ENCODE results near the gene COMMD6.
"Not testable (repeated sequence)": the region's sequence is repeated elsewhere in the genome, so short reads cannot be mapped to it uniquely, and the experiment has no call there.

Gene COMMD6

DNA sequence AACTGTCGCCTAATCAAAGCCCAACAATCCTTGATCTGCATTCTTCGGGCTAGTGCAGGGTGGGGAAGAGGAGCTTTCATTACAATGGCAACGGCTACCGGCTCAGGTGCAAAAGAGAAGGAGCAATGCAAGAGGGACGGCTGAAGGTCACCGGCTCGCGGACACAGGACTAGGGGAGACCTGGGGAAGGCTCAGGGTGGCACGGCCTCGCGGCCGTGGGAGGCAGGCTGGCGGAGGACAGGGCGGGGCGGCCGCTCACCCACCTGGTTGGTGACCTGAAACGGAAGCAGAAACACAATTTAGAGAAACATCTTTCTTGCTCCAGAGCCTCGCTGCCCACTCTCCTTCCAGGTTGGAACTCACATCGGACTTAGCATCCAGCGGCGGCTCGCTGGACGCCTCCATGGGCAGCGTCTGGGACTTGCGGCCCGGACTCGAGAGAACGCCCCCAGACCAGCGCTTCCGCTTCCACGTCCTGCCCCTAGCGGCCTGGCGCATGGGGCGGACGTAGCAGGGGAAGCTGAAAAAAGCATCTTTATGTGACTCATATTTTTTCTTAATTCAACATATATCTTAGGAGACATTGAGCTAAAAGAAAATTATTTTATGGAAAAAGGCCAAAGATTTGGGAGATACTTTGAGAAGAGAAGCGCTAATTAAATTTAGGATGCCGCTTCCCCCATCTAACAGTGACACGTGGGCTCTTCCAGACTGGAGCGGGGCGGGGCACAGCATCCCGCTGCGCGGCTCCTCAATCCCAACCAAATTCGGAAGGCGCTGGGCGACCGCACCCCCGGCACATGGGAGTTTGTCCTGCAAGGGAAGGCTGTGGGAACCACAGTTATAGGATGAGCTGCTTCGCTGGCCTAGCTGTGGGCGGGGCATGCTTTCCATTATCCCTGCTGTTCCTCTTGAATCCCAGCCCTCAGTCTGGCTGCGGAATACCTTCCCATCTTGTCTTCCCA is at the start of gene COMMD6:
Gene COMMD6 (minus strand): TSS at position 441 of the 965 bp plus-strand sequence. CDS start 36 bp downstream, at position 405.
- DNase-seq = peak; percentile 74

DNA sequence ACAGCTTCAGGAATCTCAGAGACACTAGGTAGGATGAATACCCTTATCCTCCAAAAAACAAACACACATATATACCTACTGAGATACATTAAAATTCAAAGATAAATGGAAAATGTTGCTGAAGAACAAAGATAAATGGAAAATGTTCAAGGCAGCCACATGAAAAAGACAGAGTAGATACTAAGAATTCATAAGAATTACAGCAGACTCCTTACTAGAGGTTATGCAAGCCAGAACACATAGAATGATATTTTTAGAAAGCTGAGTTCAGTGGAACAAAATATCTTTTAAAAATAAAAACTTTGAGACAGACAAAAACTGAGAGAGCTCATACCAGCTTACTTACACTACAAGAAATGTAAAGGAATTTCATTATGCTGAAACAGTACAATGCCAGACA is 47.5 kb upstream of the COMMD6 start:
- no peak for DNase-seq

DNA sequence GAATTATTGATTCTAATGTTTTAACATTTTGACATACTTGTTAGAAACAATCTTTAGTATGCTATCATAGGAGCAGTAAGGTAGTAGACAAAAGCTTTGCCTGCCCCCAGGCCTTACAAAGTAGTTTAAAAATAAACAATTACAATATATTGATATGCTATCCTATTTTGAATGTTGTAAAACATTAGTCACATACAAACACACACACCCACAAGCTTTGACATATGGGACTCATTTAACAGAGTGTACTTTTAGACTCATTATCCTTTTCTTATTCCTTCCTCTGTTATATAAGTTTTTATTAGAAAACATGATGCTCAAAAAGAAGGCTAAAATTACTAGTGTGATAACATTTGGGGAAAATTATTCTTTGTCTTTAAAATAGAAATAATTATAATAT is 45.5 kb upstream of the COMMD6 start:
- DNase-seq = no peak

DNA sequence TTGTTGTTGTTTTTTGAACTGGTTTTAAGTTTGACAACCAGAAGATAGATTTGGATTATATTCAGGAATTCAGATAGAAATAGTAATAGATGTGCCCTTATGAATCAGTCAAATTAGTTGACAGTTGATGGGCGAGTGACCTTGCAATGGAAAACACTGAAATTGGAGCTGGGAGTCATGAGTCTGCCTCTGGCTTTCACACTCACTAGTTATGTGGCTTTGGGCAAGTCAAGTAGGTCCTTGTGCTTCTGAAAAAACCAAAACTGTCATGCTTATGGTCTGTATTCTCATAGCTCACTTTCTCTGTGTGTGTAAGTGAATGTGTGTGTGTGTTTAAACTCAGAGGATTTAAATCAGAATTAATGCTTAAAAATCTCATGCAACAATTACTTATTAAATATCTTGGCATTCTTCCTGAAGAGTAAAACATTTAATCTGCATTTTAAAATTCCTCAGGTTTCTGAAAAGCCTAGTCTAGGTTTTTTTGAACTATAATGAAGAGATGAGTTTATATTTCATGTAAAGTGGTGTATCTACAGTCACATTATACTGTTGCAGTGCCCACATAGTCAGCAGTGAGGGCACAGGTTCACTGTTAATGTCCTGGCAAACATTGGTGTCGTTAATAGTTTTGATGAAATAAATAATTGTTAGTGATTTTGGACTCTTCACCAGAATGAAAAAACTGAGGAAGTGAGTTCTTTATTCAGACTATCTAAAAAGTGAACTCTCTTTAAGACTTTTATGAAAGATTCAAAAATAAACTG is 44.4 kb upstream of the COMMD6 start:
- DNase-seq = no peak

DNA sequence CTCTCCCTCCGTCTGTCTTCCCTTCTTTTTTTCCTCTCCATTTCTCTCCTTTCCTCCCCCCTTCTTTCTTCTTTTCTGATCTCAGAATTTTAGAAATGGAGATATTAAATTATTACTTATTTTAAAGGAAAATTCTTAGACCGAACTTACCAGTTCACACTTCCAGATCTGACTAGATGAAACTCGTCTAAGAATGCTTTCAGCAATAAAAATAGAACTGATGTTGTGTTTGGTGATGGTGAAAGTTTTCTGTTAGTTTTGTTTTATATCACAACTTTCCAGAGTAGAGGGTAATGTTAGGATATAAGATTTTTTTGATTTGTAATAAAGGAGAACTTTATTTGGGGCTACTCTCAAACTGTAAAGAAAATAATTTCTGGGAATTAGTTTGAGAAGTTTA is 41.9 kb upstream of the COMMD6 start:
- no peak for DNase-seq

DNA sequence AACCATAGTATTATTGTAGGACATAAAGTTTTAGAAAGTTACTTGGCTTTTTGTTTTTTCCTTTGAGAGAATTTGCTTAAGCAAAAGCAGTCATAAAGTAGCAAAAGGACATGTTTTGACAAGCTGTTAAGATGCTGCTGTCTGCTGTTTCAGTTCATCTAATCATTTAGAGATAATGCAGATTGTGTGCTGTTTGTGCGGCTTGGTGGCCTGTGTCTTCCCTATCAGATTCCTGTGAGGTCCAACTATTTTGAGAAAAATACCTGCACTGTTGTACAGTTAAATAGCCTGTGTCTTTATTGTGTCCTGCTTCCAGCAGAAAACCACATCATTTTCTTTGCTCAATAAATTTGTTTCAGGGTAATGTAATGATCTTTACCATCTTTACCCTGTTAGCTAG is 31.9 kb upstream of the COMMD6 start:
- DNase-seq = no peak

DNA sequence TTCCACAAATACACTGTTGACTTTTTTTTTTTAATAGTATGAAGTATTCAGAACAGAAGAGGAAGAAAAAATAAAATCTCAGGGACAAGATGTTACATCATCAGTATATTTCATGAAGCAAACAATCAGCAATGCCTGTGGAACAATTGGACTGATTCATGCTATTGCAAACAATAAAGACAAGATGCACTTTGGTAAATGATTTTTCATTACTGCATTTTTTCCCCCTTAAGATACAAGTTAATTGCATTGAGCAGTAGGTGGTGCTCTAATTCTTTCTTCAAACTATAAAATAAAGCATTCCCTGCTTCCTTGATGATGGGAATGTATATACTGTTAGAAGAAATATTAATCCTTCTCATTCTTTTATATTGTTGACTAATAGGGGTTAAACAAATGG is 29.0 kb upstream of the COMMD6 start:
- no peak for DNase-seq

DNA sequence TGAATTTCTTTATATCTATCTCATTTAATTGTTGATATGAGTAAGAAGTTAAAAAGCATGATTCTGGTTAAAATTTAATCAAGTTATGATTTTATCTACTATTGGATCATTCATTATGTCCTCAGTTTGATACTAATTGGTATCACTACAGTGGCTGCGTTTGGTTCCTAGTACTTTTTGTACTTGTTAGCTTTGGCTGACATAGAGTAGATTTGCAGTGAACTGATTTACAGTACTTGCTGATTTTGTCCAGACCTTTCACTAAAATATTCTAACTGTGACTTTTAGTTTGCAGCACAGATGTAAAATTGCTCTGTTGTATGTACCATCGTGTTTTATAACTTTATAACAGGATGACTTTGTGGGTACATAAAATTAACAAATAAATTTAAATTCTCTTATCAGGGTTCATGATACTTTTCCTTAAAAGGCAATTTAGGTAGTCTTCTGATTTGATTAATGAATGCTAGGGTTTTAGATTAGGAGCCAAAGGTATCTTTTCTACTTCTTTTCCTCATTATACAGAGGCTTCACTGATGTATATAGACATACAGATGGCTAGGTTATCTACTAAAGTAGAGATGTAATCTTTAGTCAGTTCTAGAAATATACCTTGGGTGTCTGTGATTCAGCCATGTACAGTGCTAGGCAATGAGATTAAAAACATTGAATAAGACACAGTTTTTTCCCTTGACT is 20.7 kb upstream of the COMMD6 start:
- DNase-seq = no peak

DNA sequence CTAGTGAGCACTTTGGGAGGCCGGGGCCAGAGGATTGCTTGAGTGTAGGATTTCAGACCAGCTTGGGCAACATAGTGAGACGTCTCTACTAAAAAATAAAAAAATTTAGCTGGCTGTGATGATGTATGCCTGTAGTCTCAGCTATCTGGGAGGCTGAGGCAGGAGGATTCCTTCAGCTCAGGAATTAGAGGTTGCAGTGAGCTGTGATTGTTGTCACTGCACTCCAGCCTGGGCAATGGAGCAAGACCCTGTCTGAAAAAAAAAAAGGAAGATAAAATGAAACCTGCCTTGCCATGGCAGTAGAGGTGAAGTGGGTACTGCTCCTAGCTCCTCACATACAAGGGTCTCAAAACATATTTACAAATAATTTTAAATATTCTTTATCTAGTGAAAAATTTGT is 19.3 kb upstream of the COMMD6 start:
- DNase-seq = no peak

DNA sequence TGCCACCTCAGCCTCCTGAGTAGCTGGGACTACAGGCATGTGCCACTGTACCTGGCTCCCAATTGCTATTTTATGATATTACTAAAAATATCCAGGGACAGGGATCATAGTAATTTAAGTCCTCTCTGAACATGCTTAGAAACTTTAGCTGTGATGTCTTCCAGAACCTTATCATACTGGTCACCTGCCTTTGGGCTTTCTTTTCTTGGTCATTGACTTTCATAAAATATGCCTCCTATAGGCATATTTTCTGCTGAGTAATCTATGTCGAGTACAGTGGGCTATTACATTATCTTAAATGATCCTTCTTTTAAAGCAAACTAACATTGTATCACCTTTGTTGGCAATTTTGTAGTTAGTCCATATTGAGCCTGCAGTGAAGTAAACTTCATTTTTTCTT is 18.2 kb upstream of the COMMD6 start:
- no peak for DNase-seq

DNA sequence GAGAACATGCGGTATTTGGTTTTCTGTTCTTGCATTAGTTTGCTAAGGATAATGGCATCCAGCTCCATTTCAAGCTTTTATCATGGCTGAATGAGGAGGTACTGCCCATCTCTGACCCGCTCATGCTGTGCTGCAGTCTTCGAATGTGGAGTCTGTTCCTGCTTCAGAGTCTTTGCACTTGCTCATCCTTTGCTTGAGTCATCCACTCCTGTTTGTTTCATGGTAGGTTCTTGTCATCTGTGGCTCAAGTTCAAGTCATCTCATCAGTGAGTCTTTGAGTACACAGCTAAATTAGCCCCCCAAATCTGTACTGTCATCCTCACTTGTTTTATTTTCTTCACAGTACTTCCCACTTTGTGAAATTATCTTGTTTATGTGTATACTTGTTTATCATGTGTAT is 17.3 kb upstream of the COMMD6 start:
- DNase-seq = no peak

DNA sequence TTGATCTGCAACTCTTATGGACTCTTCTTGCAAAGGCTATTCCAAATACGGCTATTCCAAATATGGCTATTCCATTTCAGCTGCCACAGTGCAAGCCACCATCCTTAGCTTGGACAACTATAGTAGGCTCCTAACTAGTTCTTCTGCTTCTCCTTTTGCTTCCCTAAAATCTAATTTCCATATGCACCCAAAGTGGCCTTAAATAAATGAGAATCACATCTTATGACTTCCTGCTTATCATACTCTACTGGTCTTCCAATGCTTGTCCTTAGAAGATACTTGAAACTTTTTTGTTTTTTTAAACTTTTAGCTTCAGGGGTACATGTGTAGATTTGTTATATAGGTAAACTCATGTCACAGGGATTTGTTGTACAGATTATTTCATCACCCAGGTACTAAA is 16.8 kb upstream of the COMMD6 start:
- DNase-seq = no peak

DNA sequence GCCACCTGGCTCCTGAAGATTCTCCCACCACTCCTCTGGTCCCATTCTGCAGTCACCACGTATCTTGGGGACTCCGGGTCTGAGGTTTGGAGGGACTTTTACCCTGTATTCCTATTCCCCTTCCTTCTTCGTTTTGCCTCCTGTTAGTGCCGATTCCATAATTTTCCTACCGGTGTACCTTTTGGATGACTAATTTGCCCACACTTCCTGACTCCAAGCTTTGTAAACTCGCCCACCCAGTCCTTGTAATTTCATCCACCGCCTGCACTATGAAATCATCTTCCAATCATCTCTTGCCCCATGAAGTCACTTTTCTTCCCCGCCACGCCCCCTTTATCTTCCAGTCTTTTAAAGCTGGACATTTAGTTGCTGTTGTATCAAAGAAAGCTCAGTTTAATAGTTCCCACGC is 12.5 kb upstream of the COMMD6 start:
- no peak for DNase-seq

DNA sequence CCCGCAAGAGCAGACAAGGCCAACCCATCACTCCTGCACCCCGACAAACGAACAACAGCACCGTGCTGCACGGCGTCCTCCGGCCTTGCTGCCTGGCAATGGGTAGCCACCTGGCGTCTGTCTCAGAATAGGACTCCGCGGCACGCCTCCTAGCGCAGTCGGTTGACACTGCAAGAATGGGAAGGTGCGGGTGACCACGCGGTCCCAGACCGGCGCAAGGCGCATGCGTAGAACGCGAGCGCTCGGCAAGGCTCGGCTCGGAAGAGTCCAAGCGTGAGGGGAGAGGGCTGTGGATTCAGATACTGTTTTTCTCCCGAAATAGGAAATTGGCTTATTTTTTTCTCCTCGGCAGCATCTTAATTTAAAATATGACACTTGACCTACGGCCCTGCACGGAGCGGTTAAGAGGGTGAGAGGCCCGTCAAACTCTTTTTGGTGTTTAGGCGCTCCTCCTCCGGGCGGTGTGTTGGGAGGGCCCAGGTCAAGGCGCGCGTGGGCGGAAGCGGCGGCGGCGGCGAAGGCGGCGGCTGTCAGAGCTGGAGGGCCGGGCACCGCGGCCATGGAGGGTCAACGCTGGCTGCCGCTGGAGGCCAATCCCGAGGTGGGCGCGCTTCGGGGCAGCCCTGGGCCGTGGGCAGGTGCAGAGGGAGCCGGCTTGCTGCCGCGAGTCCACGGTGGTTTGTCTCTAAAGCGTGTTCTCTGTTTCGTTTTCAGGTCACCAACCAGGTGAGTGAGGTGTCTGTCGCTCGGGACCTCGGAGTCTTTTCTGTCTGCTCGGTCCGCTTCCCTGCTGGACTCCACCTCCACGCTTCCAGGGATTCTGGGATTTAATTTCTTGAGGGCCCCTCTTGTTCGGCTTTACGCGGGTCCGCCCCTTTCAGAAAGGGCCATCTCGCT is 11.9 kb upstream of the COMMD6 start, which contains the start of gene UCHL3:
Gene UCHL3 (plus strand): TSS at position 530 of the 897 bp plus-strand sequence. CDS start 30 bp downstream, at position 560.
- DNase-seq = peak; percentile 98

DNA sequence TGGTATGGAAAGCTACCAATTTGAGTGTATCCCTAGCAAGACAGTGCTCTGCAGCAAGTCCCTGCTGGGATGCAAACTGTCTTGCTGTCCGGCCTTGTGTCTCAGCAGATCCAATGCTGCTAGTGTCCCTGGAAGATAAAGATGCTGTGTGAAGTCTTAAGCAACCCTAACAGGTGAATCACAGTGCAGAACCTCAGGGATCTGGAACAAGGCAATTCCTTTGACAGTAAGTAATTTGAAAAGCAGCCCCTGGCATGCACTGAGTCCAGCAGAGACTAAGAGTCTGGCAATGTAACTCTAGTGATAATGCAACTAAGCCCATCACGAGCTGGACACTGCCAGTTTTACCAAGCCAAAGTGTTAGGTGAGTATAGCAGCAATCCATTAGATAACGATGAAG is 10.3 kb upstream of the COMMD6 start:
- no peak for DNase-seq

DNA sequence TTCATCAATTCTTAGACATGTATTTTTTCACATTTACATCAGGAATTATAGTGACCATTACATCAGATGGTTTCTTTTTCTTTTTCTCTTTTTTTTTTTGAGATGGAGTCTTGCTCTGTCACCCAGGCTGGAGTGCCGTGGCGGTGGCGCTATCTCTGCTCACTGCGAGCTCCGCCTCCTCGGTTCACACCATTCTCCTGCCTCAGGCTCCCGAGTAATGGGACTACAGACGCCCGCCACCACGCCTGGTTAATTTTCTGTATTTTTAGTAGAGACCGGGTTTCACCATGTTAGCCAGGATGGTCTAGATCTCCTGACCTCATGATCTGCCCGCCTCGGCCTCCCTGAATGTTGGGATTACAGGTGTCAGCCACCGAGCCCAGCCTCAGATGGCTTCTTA is 7.7 kb upstream of the COMMD6 start:
- not testable (repeated sequence) for DNase-seq

DNA sequence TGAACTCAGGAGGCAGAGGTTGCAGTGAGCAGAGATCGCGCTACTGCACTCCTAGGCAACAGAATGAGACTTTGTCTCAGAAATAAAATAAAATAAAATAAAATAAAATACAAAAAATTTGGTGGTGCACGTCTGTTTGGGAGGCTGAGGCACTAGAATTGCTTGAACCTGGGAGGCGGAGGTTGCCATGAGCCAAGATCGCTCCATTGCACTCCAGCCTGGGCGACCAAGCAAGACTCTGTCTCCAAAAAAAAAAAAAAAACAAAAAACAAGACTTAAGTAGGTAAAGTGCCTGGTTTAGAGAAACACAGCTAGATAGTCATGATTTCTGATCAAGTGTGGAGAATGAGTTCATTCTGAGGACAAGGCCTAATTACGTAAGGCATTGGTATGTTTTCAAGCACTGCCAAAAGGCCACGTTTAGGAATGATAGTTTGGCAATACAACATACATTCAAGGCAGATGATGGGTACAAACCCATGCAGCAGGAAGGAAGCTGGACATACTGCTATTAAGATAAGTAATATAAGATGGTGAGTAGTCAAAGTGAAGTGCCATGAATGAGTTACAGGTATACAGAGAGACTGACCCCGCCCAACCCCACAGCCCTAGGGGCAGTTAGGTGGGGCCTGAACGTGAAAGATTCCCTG is 7.2 kb upstream of the COMMD6 start:
- no peak for DNase-seq

DNA sequence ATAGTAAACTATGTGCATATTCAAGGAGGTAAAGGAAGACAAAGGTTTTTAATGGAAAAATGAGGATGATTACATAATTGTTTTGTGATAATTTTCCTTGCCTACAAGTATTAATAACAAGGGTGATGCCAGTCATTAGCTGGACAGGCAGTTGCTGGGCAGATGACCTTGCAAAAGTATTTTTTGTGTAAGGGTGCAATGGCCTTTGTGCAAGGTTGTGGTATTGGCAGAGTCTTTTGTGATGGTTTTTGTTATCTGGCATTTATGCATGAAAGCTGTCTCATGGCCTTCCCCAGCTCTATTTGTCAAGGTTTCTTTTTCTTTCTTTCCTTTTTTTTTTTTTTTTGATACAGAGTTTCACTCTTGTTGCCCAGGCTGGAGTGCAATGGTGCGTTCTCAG is 4.3 kb upstream of the COMMD6 start:
- no peak for DNase-seq

DNA sequence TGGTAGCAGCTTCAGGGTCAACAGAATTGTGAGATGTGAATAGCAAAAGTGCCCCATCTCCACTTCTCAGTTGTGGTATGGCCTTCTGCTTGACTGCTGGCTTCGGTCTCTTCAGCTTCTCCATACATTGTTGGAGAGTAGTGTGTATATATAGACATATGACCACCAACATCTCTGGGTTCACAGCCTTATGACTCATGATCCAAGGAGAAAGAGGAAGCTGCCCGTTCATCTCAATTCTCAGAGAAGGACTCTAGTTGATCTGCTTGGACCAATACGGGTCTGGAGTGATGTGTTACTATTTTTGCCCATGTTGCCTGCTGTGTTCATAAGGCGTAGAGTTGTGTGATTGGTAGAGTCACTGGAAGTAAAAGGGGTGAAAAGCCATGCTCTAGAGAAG is 3.6 kb upstream of the COMMD6 start:
- DNase-seq = no peak

DNA sequence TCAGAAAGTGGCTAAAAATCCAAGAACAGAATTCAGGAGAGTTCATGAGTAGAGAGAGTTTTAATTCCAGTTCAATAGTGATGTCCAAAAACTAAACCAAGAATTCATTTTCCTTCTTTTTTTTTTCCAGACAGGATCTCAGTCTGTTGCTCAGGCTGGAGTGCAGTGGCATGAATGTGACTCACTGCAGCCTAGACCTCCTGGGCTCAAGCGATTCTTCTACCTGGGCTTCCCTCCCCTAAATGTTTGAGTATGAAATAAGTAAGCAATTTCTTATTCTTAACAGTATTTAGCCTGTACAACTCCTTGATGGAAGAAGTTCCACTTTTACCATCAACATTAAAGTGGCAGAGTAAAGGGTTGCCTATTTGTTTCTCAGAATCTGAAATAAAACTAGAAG is 3.8 kb downstream of the COMMD6 start:
- no peak for DNase-seq

DNA sequence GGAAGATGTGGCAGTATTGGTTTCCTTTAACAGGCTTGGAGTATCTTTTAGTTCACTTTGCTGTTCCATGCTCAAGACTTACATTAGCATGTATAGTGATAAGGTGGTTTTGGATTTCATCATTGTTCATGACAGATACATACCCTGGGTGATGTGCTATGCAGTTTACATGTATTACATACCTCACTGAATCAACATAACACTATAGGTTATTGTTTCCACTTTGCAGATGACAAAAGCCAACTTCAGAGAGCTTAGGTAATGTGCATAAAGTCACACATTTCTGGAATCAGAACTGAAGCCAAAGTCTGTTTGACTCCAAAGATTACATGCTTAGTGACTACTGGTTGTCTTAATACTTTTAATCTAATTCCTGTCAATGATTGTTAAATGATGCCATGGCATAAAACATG is 7.1 kb downstream of the COMMD6 start:
- DNase-seq = no peak

DNA sequence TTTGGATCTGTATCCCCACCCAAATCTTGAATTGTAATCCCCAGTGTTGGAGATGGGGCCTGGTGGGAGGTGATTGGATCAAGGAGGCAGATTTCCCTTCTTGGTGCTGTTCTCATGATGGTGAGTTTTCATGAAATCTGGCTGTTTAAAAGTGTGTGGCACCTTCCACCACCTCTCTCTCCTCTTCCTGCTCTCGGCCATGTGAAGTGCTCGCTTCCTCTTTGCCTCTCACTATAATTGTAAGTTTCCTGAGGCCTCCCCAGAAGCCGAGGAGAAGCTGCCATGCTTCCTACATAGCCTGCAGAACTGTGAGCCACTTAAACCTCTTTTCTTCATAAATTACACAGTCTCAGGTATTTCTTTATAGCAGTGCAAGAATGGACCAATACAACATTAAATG is 15.7 kb downstream of the COMMD6 start:
- no peak for DNase-seq

All from activated T-cell treated with anti-CD3 and anti-CD28 coated beads, Interleukin-2, amount 50 U/mL, for 1 hour (primary cell).